SK-N-SH (cell line): Measurements from ENCODE around the gene TSPAN14. TPM values are rescaled to one million over a fixed set of nuclear protein-coding genes. Genes with fewer than 3 reads are reported as not detected.

Experiments
- CTCF ChIA-PET: fragments of 300-600, 350-600 bp; formaldehyde crosslinking; extraction: SDS; loops from one replicate; lab custom pipeline; 2021; lab: Yijun Ruan, JAX
- POLR2A ChIA-PET: fragments of 350-600 bp; sonication (Branson Sonifier 250); formaldehyde crosslinking; extraction: SDS; loops from one replicate; lab custom pipeline; 2020; ENCODE audit warnings: antibody characterized with exemption, inconsistent platforms; lab: Yijun Ruan, JAX
- DNase-seq: peaks from one replicate; pipeline ENCODE4 v3.0.0; 2012
- H2AFZ ChIP-seq: fragments of 200-600 bp; sonication (generic); 2 replicates; pipeline ENCODE4 v1.8.1; 2016; ENCODE audit warnings: antibody characterized with exemption, mild to moderate bottlenecking, low read depth
- H3F3A ChIP-seq: fragments of 200-600 bp; sonication (generic); replicated peaks from 2 replicates; pipeline ENCODE3; 2016; ENCODE audit warnings: antibody characterized with exemption, mild to moderate bottlenecking; ENCODE audit not compliant: insufficient read depth
- H3K27ac ChIP-seq, 2 experiments: fragments of 200-500 bp in 1 of 2; fragments of 200-600 bp in 1 of 2; sonication (Bioruptor generic) in 1 of 2; sonication (generic), shearing (Covaris generic) in 1 of 2; 2 replicates each; pipeline versions ENCODE4 v1.5.1 to v1.6.1; 2014 to 2016; ENCODE audit warnings: low read depth in 2 of 2, inconsistent platforms in 1 of 2, low read length in 1 of 2, mild to moderate bottlenecking in 1 of 2, mixed read lengths in 1 of 2
- H3K27me3 ChIP-seq: fragments of 200-600 bp; sonication (generic), shearing (Covaris generic); 2 replicates; pipeline ENCODE4 v1.6.1; 2016; ENCODE audit warnings: mixed run types; ENCODE audit not compliant: insufficient read depth
- H3K36me3 ChIP-seq, 2 experiments: fragments of 200-500 bp in 1 of 2; fragments of 200-600 bp in 1 of 2; sonication (Bioruptor generic) in 1 of 2; sonication (generic) in 1 of 2; replicated peaks in 1 of 2; 2 replicates each; pipeline versions ENCODE3 to v1.5.1; 2014 to 2016; ENCODE audit warnings: low read length in 1 of 2, mild to moderate bottlenecking in 1 of 2; ENCODE audit not compliant: insufficient read depth in 2 of 2, control insufficient read depth in 1 of 2
- H3K4me1 ChIP-seq, 2 experiments: fragments of 200-500 bp in 1 of 2; fragments of 200-600 bp in 1 of 2; sonication (Bioruptor generic) in 1 of 2; sonication (generic), shearing (Covaris generic) in 1 of 2; 2 replicates each; pipeline versions ENCODE4 v1.5.1 to v1.6.1; 2014 to 2016; ENCODE audit warnings: low read depth in 1 of 2, low read length in 1 of 2, mixed run types in 1 of 2; ENCODE audit not compliant: insufficient read depth in 2 of 2, control insufficient read depth in 1 of 2
- H3K4me2 ChIP-seq: fragments of 200-600 bp; sonication (generic), shearing (Covaris generic); 2 replicates; pipeline ENCODE4 v1.6.1; 2017; ENCODE audit warnings: mixed run types
- H3K4me3 ChIP-seq, 2 experiments: fragments of 200-500 bp in 1 of 2; fragments of 200-600 bp in 1 of 2; sonication (Bioruptor generic) in 1 of 2; sonication (generic), shearing (Covaris generic) in 1 of 2; 2 replicates each; pipeline versions ENCODE4 v1.5.1 to v1.8.1; 2014 to 2016; ENCODE audit warnings: low read depth in 2 of 2, inconsistent platforms in 1 of 2, low read length in 1 of 2, mild to moderate bottlenecking in 1 of 2, mixed read lengths in 1 of 2, moderate library complexity in 1 of 2
- H3K79me2 ChIP-seq: fragments of 200-600 bp; sonication (generic); 2 replicates; pipeline ENCODE4 v1.8.1; 2017; ENCODE audit warnings: mild to moderate bottlenecking; ENCODE audit not compliant: insufficient read depth
- H3K9ac ChIP-seq: fragments of 200-600 bp; sonication (generic); 2 replicates; pipeline ENCODE4 v1.6.1; 2017; ENCODE audit warnings: mixed run types
- H3K9me2 ChIP-seq: fragments of 200-600 bp; sonication (generic); 2 replicates; pipeline ENCODE4 v1.6.1; 2017; ENCODE audit warnings: mixed run types
- H3K9me3 ChIP-seq: fragments of 200-600 bp; sonication (generic); 2 replicates; pipeline ENCODE4 v1.6.1; 2017; ENCODE audit warnings: mixed run types, mild to moderate bottlenecking, moderate library complexity
- H4K20me1 ChIP-seq: fragments of 200-600 bp; sonication (generic); 2 replicates; pipeline ENCODE4 v1.6.1; 2017; ENCODE audit warnings: mild to moderate bottlenecking, mixed run types; ENCODE audit not compliant: insufficient read depth
- CHD2 ChIP-seq: fragments of 150-350 bp; IDR thresholded peaks from 2 replicates; pipeline ENCODE4 v1.6.1; 2018; ENCODE audit warnings: low read length; ENCODE audit not compliant: partially characterized antibody
- EP300 ChIP-seq, 2 experiments: IDR thresholded peaks; 2 replicates each; pipeline versions ENCODE4 v1.4.0 to v1.6.1; 2012; ENCODE audit warnings: borderline replicate concordance in 1 of 2, low read depth in 1 of 2, low read length in 1 of 2
- EZH2phosphoT487 ChIP-seq: fragments of 200-600 bp; sonication (generic); IDR thresholded peaks from 2 replicates; pipeline ENCODE4 v1.6.1; 2017; ENCODE audit warnings: low read depth, mixed run types, mild to moderate bottlenecking, antibody characterized with exemption, moderate library complexity, borderline replicate concordance
- FOXJ3 ChIP-seq: sonication (generic); formaldehyde crosslinking; IDR thresholded peaks from 2 replicates; pipeline ENCODE4 v1.5.1; 2020; ENCODE audit warnings: mild to moderate bottlenecking, missing genetic modification reagents
- GABPA ChIP-seq: IDR thresholded peaks from 2 replicates; pipeline ENCODE4 v1.4.0; 2012; ENCODE audit warnings: low read depth, mild to moderate bottlenecking
- GATA2 ChIP-seq: sonication (generic); formaldehyde crosslinking; IDR thresholded peaks from 2 replicates; pipeline ENCODE4 v1.5.0; 2020; ENCODE audit warnings: mild to moderate bottlenecking, missing genetic modification reagents
- MXI1 ChIP-seq: IDR thresholded peaks from 2 replicates; pipeline ENCODE4 v1.6.1; 2012; ENCODE audit warnings: mild to moderate bottlenecking, low read depth, low read length, improper control_type of control experiment
- POLR2AphosphoS5 ChIP-seq: IDR thresholded peaks from 2 replicates; pipeline ENCODE4 v1.6.1; 2012; ENCODE audit warnings: low read depth, low read length
- RCOR1 ChIP-seq: fragments of 150-350 bp; IDR thresholded peaks from 2 replicates; pipeline ENCODE4 v1.6.1; 2017; ENCODE audit warnings: antibody characterized with exemption, low read length
- RFX5 ChIP-seq: IDR thresholded peaks from 2 replicates; pipeline ENCODE4 v1.6.1; 2012; ENCODE audit warnings: mild to moderate bottlenecking, improper control_type of control experiment, low read length
- RXRA ChIP-seq: IDR thresholded peaks from 2 replicates; pipeline ENCODE4 v1.4.0; 2012; ENCODE audit warnings: low read depth, mild to moderate bottlenecking, borderline replicate concordance
- SMC3 ChIP-seq: IDR thresholded peaks from 2 replicates; pipeline ENCODE4 v1.6.1; 2012; ENCODE audit warnings: low read depth, low read length, improper control_type of control experiment
- TAF1 ChIP-seq: IDR thresholded peaks from 2 replicates; pipeline ENCODE4 v1.6.1; 2012; ENCODE audit warnings: low read depth, mild to moderate bottlenecking, low read length, moderate library complexity, borderline replicate concordance
- YY1 ChIP-seq: IDR thresholded peaks from 2 replicates; pipeline ENCODE4 v1.4.0; 2012; ENCODE audit warnings: low read depth, mild to moderate bottlenecking
- WGBS: methylation state at CpG from one replicate; pipeline ENCODE4 v1.1.6; 2017; ENCODE audit warnings: low lambda C conversion rate; 5-methylcytosine and 5-hydroxymethylcytosine counted together
- polyA plus RNA-seq, 3 experiments: library from polyadenylated mRNA; depleted of rRNA; stranded (reverse); fragments of >200 nt; gene quantifications; 2 replicates each; pipeline ENCODE4 v1.2.3, GENCODE V29; 2012
- TF ChIP-seq, protein P1 (sequence below): IDR thresholded peaks from 2 replicates; pipeline ENCODE4 v1.4.0; 2012; ENCODE audit warnings: low read depth, borderline replicate concordance
- TF ChIP-seq, protein P2 (sequence below): fragments of 200-600 bp; sonication (generic); IDR thresholded peaks from 2 replicates; pipeline ENCODE4 v1.6.1; 2017; ENCODE audit warnings: antibody characterized with exemption, mild to moderate bottlenecking, moderate library complexity
- TF ChIP-seq, protein P3 (sequence below): IDR thresholded peaks from 2 replicates; pipeline ENCODE4 v1.6.1; 2012; ENCODE audit warnings: mild to moderate bottlenecking, low read depth, low read length, moderate library complexity

TSPAN14 gene
- polyA plus RNA-seq, 1 of the 3 experiments (the other 2 are of a cell fraction) = 78.1 TPM

DNA sequence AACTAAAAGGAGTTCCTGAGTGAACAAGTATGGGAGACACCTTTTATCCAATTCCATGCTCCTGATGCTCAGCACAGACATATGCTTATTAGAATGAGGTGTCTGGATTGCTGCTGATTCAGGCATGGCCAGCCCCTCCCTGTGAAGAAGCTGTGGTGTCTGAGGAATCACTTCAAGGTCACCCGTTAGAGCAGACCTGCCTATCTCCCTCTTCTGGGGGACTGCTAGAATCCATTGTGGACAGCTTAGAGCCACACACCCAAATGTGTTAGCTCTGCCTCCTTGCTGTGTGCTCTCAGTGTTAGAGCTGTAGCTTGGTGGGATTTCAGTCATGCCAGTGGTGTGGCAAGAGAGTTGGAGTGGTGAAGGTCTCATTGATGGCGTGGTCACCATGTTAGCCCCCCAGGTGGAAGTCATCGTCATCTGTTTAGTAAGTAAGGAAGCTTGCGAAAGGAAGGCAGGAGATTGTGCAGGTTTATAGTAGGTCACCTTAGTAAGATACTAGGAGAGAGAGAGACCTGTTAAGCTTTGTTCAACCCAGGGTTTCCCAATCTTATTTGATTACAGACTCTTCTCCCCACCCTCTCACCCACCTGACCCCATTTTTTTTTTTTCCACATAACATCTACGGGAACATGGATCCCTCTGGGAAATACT is 32.9 kb upstream of the TSPAN14 start:
- WGBS = 93% methylated on average over 4 of the region's 5 CpGs
- Histone ChIP-seq H3K27me3 (no peaks in the 10 kb centered on the region), H3F3A (no peaks in the 10 kb centered on the region), H3K9ac (no peak overlapping the region), H2AFZ (no peak overlapping the region), H4K20me1 (no peaks in the 10 kb centered on the region), H3K4me1 (peaks cover 0 to 22% of the 10 kb centered on the region in 2 experiments; a peak in 1 of 4 replicates), H3K27ac (no peak overlapping the region), H3K79me2 (no peaks in the 10 kb centered on the region), H3K9me2 (no peaks in the 10 kb centered on the region), H3K4me2 (no peak overlapping the region), H3K4me3 (no peak overlapping the region), H3K9me3 (no peaks in the 10 kb centered on the region), H3K36me3 (peaks cover 0 to 26% of the 10 kb centered on the region in 2 experiments)
- TF ChIP-seq POLR2AphosphoS5 (no peak), EZH2phosphoT487 (no peak), YY1 (no peak), EP300 (IDR thresholded peaks at IDR 0.05; ENCODE audit: borderline replicate concordance in 1 of 2, low read depth in 1 of 2, low read length in 1 of 2) (no peak), RFX5 (no peak), MXI1 (no peak), GATA2 (CRISPR knock-in tag) (no peak), GABPA (no peak), RXRA (no peak), FOXJ3 (CRISPR knock-in tag) (no peak)
- TF ChIP-seq, protein P1, sequence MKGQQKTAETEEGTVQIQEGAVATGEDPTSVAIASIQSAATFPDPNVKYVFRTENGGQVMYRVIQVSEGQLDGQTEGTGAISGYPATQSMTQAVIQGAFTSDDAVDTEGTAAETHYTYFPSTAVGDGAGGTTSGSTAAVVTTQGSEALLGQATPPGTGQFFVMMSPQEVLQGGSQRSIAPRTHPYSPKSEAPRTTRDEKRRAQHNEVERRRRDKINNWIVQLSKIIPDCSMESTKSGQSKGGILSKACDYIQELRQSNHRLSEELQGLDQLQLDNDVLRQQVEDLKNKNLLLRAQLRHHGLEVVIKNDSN = no peak
- CTCF ChIA-PET = interaction anchor here (0.9 to 5.6 kb wide), 5 partner anchors 9 to 243 kb away, joined by 3 to 21 read pairs (median 5); no protein-coding TSS in a partner anchor
- POLR2A ChIA-PET = interaction anchor here (1.6 kb wide), 1 partner anchor 13 kb away, joined by 5 read pairs; no protein-coding TSS in a partner anchor
- no peak for DNase-seq

DNA sequence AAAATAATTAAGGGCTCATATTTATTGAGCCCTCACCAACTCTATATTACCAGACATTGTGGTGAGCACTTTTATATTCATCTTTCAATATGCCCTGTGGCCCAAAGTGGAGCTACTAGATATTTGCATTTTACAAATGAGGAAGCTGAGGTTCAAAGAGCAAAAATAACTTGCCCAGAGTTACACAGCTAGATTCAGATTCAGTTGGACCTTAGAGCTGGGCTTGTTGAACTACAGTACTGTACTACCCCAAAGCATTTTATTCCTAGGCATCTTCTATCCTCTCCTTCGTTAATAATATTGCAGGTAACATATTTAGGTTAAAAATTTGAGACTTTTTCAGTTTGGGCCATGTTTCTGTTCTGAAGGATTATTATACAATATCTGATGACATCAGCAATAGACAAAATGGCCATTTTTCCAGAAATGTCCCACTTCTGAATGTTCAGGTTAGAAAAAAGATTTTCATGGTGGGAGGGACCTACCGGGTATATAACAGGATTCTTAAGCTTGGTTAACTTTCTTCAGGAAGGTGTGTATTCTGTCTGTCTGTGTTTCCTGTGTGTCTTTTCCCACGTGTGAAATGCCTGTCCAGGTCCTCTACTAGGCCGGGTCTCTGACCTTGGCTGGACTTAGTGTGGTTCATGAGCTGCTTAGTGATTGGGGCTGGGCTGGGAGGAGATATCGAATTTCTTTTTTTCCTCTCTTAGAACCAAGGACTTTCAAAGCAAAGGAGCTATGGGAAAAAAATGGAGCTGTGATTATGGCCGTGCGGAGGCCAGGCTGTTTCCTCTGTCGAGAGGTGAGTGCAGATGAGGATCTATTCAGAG is 32.2 kb upstream of the TSPAN14 start:
- no peak overlapping the region for H3K4me2 ChIP-seq
- no peak overlapping the region for H2AFZ ChIP-seq
- no peak for DNase-seq
- peaks cover 0 to 26% of the 10 kb centered on the region in 2 experiments for H3K36me3 ChIP-seq
- 89% methylated on average over 8 of the region's 8 CpGs for WGBS
- peaks cover 0 to 15% of the 10 kb centered on the region in 2 experiments; a peak in 1 of 4 replicates for H3K4me1 ChIP-seq
- H3K9me2 ChIP-seq = no peaks in the 10 kb centered on the region
- no peaks in the 10 kb centered on the region for H3K9me3 ChIP-seq
- POLR2A ChIA-PET = interaction anchor here (1.6 kb wide), 1 partner anchor 14 kb away, joined by 5 read pairs; no protein-coding TSS in a partner anchor
- no peaks in the 10 kb centered on the region for H4K20me1 ChIP-seq
- H3K4me3 ChIP-seq = no peak overlapping the region
- no peak overlapping the region for H3K27ac ChIP-seq
- CTCF ChIA-PET = interaction anchor here (0.7 to 5.6 kb wide), 4 partner anchors 14 to 83 kb away, joined by 3 to 21 read pairs (median 6); no protein-coding TSS in a partner anchor
- TF ChIP-seq GABPA (no peak), TAF1 (no peak), SMC3 (no peak), RCOR1 (no peak), YY1 (no peak), POLR2AphosphoS5 (no peak), CHD2 (no peak)
- TF ChIP-seq, protein P2, sequence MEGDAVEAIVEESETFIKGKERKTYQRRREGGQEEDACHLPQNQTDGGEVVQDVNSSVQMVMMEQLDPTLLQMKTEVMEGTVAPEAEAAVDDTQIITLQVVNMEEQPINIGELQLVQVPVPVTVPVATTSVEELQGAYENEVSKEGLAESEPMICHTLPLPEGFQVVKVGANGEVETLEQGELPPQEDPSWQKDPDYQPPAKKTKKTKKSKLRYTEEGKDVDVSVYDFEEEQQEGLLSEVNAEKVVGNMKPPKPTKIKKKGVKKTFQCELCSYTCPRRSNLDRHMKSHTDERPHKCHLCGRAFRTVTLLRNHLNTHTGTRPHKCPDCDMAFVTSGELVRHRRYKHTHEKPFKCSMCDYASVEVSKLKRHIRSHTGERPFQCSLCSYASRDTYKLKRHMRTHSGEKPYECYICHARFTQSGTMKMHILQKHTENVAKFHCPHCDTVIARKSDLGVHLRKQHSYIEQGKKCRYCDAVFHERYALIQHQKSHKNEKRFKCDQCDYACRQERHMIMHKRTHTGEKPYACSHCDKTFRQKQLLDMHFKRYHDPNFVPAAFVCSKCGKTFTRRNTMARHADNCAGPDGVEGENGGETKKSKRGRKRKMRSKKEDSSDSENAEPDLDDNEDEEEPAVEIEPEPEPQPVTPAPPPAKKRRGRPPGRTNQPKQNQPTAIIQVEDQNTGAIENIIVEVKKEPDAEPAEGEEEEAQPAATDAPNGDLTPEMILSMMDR = no peak
- TF ChIP-seq, protein P3, sequence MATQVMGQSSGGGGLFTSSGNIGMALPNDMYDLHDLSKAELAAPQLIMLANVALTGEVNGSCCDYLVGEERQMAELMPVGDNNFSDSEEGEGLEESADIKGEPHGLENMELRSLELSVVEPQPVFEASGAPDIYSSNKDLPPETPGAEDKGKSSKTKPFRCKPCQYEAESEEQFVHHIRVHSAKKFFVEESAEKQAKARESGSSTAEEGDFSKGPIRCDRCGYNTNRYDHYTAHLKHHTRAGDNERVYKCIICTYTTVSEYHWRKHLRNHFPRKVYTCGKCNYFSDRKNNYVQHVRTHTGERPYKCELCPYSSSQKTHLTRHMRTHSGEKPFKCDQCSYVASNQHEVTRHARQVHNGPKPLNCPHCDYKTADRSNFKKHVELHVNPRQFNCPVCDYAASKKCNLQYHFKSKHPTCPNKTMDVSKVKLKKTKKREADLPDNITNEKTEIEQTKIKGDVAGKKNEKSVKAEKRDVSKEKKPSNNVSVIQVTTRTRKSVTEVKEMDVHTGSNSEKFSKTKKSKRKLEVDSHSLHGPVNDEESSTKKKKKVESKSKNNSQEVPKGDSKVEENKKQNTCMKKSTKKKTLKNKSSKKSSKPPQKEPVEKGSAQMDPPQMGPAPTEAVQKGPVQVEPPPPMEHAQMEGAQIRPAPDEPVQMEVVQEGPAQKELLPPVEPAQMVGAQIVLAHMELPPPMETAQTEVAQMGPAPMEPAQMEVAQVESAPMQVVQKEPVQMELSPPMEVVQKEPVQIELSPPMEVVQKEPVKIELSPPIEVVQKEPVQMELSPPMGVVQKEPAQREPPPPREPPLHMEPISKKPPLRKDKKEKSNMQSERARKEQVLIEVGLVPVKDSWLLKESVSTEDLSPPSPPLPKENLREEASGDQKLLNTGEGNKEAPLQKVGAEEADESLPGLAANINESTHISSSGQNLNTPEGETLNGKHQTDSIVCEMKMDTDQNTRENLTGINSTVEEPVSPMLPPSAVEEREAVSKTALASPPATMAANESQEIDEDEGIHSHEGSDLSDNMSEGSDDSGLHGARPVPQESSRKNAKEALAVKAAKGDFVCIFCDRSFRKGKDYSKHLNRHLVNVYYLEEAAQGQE = no peak
- no peaks in the 10 kb centered on the region for H3K27me3 ChIP-seq
- no peak overlapping the region for H3K9ac ChIP-seq
- H3K79me2 ChIP-seq = no peaks in the 10 kb centered on the region
- H3F3A ChIP-seq = no peaks in the 10 kb centered on the region
